Measurements from ENCODE around the gene NPIPB6.
"Not testable (repeated sequence)": the region's sequence is repeated elsewhere in the genome, so short reads cannot be mapped to it uniquely, and the experiment has no call there.

NPIPB6 gene

GRCh38 chr16:28363408-28363807, at the start of gene NPIPB6:
TSS of gene NPIPB6 (minus strand) at chr16:28363508. CDS start at chr16:28362822, 686 bp downstream.
- not testable (repeated sequence) for DNase-seq

GRCh38 chr16:28403220-28404072, 40.1 kb upstream of the NPIPB6 start, which contains the start of gene EIF3CL:
TSS of gene EIF3CL (minus strand) at chr16:28403841. CDS start at chr16:28403618, 223 bp downstream.
- DNase-seq, result not testable (repeated sequence)

- DNase-seq, result not testable (repeated sequence)
Observed at GRCh38 chr16:28392054-28392453, 28.7 kb upstream of the NPIPB6 start.

GRCh38 chr16:28382177-28382867, 19.0 kb upstream of the NPIPB6 start:
- DNase-seq, result not testable (repeated sequence)

GRCh38 chr16:28377822-28378221, 14.5 kb upstream of the NPIPB6 start:
- DNase-seq, result not testable (repeated sequence)

GRCh38 chr16:28377108-28377625, 13.9 kb upstream of the NPIPB6 start:
- not testable (repeated sequence) for DNase-seq

GRCh38 chr16:28375115-28375514, 11.8 kb upstream of the NPIPB6 start:
- not testable (repeated sequence) for DNase-seq

GRCh38 chr16:28374281-28374680, 11.0 kb upstream of the NPIPB6 start:
- not testable (repeated sequence) for DNase-seq

- not testable (repeated sequence) for DNase-seq
Observed at GRCh38 chr16:28367926-28368325, 4.6 kb upstream of the NPIPB6 start.

GRCh38 chr16:28364268-28365173, 1.2 kb upstream of the NPIPB6 start:
- not testable (repeated sequence) for DNase-seq

- DNase-seq, result not testable (repeated sequence)
Observed at GRCh38 chr16:28362600-28362999, 708 bp downstream of the NPIPB6 start.

- not testable (repeated sequence) for DNase-seq
Observed at GRCh38 chr16:28338230-28338629, 25.1 kb downstream of the NPIPB6 start.

GRCh38 chr16:28336940-28337710, 26.2 kb downstream of the NPIPB6 start:
- not testable (repeated sequence) for DNase-seq

- not testable (repeated sequence) for DNase-seq
Observed at GRCh38 chr16:28335678-28336077, 27.6 kb downstream of the NPIPB6 start.

GRCh38 chr16:28332632-28333031, 30.7 kb downstream of the NPIPB6 start:
- not testable (repeated sequence) for DNase-seq

GRCh38 chr16:28330981-28331380, 32.3 kb downstream of the NPIPB6 start:
- DNase-seq, result not testable (repeated sequence)

GRCh38 chr16:28330232-28330631, 33.1 kb downstream of the NPIPB6 start:
- DNase-seq, result not testable (repeated sequence)

GRCh38 chr16:28326881-28327610, 36.3 kb downstream of the NPIPB6 start:
- DNase-seq, result peak; percentile 19

- no peak for DNase-seq
Observed at GRCh38 chr16:28324887-28325279, 38.4 kb downstream of the NPIPB6 start.

GRCh38 chr16:28324235-28324886, 38.9 kb downstream of the NPIPB6 start:
- DNase-seq, result no peak

All from NCI-H345 (cell line).